ENCODE data around the gene KRTAP10-2.

DNA sequence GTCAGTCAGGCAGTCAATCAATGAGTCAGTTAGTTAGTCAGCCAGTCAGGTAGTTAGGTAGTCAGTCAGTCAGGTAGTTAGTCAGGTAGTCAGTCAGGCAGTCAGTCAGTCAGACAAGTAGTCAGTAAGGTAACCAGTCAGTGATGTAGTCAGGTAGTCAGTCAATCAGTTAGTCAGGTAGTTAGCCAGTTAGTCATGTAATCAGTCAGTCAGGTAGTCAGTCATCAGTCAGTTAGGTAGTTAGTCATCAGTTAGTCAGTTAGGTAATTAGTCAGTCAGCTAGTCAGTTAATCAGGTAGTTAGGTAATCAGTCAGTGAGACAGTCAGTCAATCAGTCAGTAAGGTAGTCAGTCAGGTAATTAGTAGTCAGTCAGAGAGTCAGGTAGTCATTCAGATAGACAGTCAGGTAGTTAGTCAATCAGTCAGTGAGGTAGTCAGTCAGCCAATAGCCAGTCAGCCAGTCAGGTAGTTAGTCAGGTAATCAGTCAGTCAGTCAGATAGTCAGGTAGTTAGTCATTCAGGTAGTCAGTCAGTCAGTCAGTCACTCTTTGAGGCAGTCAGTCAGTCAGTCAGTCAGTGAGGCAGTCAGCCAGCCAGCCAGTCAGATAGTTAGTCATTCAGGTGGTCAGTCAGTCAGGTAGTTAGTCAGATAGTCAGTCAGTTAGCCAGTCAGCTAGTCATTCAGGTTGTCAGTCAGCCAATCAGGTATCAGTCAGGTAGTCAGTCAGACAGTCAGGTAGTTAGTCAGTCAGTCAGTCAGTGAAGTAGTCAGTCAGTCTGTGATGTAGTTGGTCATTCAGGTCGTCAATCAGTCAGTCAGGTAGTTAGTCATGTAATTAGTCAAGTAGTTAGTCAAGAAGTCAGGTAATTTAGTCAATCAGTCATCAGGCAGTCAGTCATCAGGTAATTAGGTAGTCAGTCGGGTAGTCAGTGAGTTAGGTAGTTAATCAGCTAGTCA is 26.6 kb downstream of the KRTAP10-2 start:
- TF ChIP-seq, protein P1, sequence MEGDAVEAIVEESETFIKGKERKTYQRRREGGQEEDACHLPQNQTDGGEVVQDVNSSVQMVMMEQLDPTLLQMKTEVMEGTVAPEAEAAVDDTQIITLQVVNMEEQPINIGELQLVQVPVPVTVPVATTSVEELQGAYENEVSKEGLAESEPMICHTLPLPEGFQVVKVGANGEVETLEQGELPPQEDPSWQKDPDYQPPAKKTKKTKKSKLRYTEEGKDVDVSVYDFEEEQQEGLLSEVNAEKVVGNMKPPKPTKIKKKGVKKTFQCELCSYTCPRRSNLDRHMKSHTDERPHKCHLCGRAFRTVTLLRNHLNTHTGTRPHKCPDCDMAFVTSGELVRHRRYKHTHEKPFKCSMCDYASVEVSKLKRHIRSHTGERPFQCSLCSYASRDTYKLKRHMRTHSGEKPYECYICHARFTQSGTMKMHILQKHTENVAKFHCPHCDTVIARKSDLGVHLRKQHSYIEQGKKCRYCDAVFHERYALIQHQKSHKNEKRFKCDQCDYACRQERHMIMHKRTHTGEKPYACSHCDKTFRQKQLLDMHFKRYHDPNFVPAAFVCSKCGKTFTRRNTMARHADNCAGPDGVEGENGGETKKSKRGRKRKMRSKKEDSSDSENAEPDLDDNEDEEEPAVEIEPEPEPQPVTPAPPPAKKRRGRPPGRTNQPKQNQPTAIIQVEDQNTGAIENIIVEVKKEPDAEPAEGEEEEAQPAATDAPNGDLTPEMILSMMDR (IDR thresholded peaks at IDR 0.05) = no peak
- no peak for TF ChIP-seq POLR2AphosphoS5 (IDR thresholded peaks at IDR 0.05)

All from breast epithelium (tissue), 3 donors.